GM23338 (cell line): ENCODE measurements around the gene DLG2. TPM values are rescaled to one million over a fixed set of nuclear protein-coding genes. Genes with fewer than 3 reads are reported as not detected.
"Not testable (repeated sequence)": the region's sequence is repeated elsewhere in the genome, so short reads cannot be mapped to it uniquely, and the experiment has no call there.

Experiments
- ATAC-seq: fragments of 200-7000 bp; cut with Tn5 transposase; 3 replicates; pipeline ENCODE4 v1.9.1; 2020
- DNase-seq: peaks from one replicate; pipeline ENCODE4 v3.0.0-alpha.2; 2015; ENCODE audit warnings: low spot score
- H2AFZ ChIP-seq: fragments of 200-600 bp; sonication (generic); 2 replicates; pipeline ENCODE4 v1.8.0; 2016; ENCODE audit warnings: antibody characterized with exemption, mild to moderate bottlenecking, moderate library complexity
- H3F3A ChIP-seq: fragments of 200-600 bp; sonication (generic); replicated peaks from 2 replicates; pipeline ENCODE4 v1.8.0; 2017; ENCODE audit warnings: antibody characterized with exemption, mixed run types, low read depth
- H3K27ac ChIP-seq: fragments of 200-600 bp; sonication (generic); 2 replicates; pipeline ENCODE4 v1.6.1; 2016; ENCODE audit warnings: low read depth
- H3K27me3 ChIP-seq: fragments of 200-600 bp; sonication (generic); 2 replicates; pipeline ENCODE4 v1.8.0; 2016; ENCODE audit warnings: mild to moderate bottlenecking, mixed run types, moderate library complexity; ENCODE audit not compliant: insufficient read depth
- H3K36me3 ChIP-seq: fragments of 200-600 bp; sonication (generic); 2 replicates; pipeline ENCODE4 v1.8.0; 2016; ENCODE audit warnings: mild to moderate bottlenecking; ENCODE audit not compliant: insufficient read depth
- H3K4me1 ChIP-seq: fragments of 200-600 bp; sonication (generic); 2 replicates; pipeline ENCODE4 v1.8.0; 2016; ENCODE audit warnings: mild to moderate bottlenecking, moderate library complexity; ENCODE audit not compliant: insufficient read depth
- H3K4me2 ChIP-seq: fragments of 200-600 bp; sonication (generic); 2 replicates; pipeline ENCODE4 v1.7.1; 2017; ENCODE audit warnings: mixed run types
- H3K4me3 ChIP-seq: fragments of 200-600 bp; sonication (generic); 2 replicates; pipeline ENCODE4 v1.6.1; 2016; ENCODE audit warnings: mixed run types
- H3K79me2 ChIP-seq: fragments of 200-600 bp; sonication (generic); replicated peaks from 2 replicates; pipeline ENCODE4 v1.8.0; 2017; ENCODE audit warnings: mild to moderate bottlenecking; ENCODE audit not compliant: insufficient read depth
- H3K9me2 ChIP-seq: fragments of 200-600 bp; sonication (generic); 2 replicates; pipeline ENCODE4 v1.8.0; 2017; ENCODE audit not compliant: insufficient read depth
- H4K20me1 ChIP-seq: fragments of 200-600 bp; sonication (generic); replicated peaks from 2 replicates; pipeline ENCODE4 v1.8.0; 2017; ENCODE audit warnings: mild to moderate bottlenecking; ENCODE audit not compliant: insufficient read depth
- H3K27ac Mint-ChIP-seq: 2 replicates; pipeline ENCODE4 v1.8.0; 2020; ENCODE audit warnings: inconsistent platforms, mild to moderate bottlenecking, moderate library complexity, mixed read lengths
- H3K27me3 Mint-ChIP-seq: 3 replicates; pipeline ENCODE4 v1.8.0; 2022; ENCODE audit warnings: low read depth, mild to moderate bottlenecking, moderate library complexity, mixed read lengths, inconsistent platforms; ENCODE audit not compliant: insufficient read depth, poor library complexity
- H3K36me3 Mint-ChIP-seq: 3 replicates; pipeline ENCODE4 v1.8.0; 2021; ENCODE audit warnings: low read depth, mild to moderate bottlenecking, inconsistent platforms, moderate library complexity, mixed read lengths
- H3K4me1 Mint-ChIP-seq: 3 replicates; pipeline ENCODE4 v1.8.0; 2020; ENCODE audit warnings: mild to moderate bottlenecking, inconsistent platforms, mixed read lengths
- H3K4me3 Mint-ChIP-seq: 3 replicates; pipeline ENCODE4 v1.8.0; 2021; ENCODE audit warnings: moderate library complexity, mild to moderate bottlenecking, inconsistent platforms, mixed read lengths
- H3K9me3 Mint-ChIP-seq: 3 replicates; pipeline ENCODE4 v1.8.0; 2020; ENCODE audit warnings: moderate library complexity, mild to moderate bottlenecking, inconsistent platforms, mixed read lengths
- CREB1 ChIP-seq: fragments of 250-450 bp; sonication (Bioruptor Pico); IDR thresholded peaks from 2 replicates; pipeline ENCODE4 v1.5.0; 2020; ENCODE audit warnings: low read depth, mild to moderate bottlenecking, moderate library complexity
- CTCF ChIP-seq, 2 experiments: fragments of 200-600 bp in 1 of 2; sonication (generic) in 1 of 2; conservative IDR thresholded peaks; 2 replicates each; pipeline versions ENCODE4 v1.5.1 to v1.6.1; 2016 to 2017; ENCODE audit warnings: antibody characterized with exemption in 2 of 2, low read depth in 2 of 2, mild to moderate bottlenecking in 2 of 2, moderate library complexity in 1 of 2
- EZH2 ChIP-seq: fragments of 200-600 bp; sonication (generic); IDR thresholded peaks from one replicate; pipeline ENCODE4 v1.8.0; 2017; ENCODE audit warnings: antibody characterized with exemption, mild to moderate bottlenecking, low read depth; ENCODE audit not compliant: unreplicated experiment
- EZH2phosphoT487 ChIP-seq: fragments of 200-600 bp; sonication (generic); IDR thresholded peaks from one replicate; pipeline ENCODE4 v1.8.1; 2018; ENCODE audit warnings: antibody characterized with exemption; ENCODE audit not compliant: unreplicated experiment
- JUNB ChIP-seq: IDR thresholded peaks from one replicate; pipeline ENCODE4 v1.6.1; 2016; ENCODE audit warnings: antibody characterized with exemption; ENCODE audit not compliant: unreplicated experiment
- NANOG ChIP-seq: IDR thresholded peaks from 2 replicates; pipeline ENCODE4 v1.6.1; 2016; ENCODE audit warnings: antibody characterized with exemption, borderline replicate concordance
- POLR2AphosphoS5 ChIP-seq: IDR thresholded peaks from 2 replicates; pipeline ENCODE4 v1.6.1; 2016; ENCODE audit warnings: antibody characterized with exemption, low read depth
- STAT1 ChIP-seq: IDR thresholded peaks from one replicate; pipeline ENCODE4 v1.6.1; 2016; ENCODE audit warnings: antibody characterized with exemption; ENCODE audit not compliant: unreplicated experiment
- ZNF114 ChIP-seq: fragments of 250-450 bp; sonication (Bioruptor Pico); IDR thresholded peaks from 2 replicates; pipeline ENCODE4 v1.5.0; 2020; ENCODE audit warnings: mild to moderate bottlenecking, moderate library complexity
- ZNF331 ChIP-seq: fragments of 250-450 bp; sonication (Bioruptor Pico); IDR thresholded peaks from 2 replicates; pipeline ENCODE4 v1.5.0; 2020; ENCODE audit warnings: low read depth, mild to moderate bottlenecking, moderate library complexity
- polyA plus RNA-seq: library from polyadenylated mRNA; unstranded; fragments of >200 nt; fragmentation: Nextera tagmentation; extraction: Ambion mirVana; gene quantifications from 2 replicates; pipeline ENCODE4 v1.2.1, GENCODE V29; 2016
- total RNA-seq: library from RNA; depleted of rRNA; stranded (reverse); fragments of >200 nt; shearing (Covaris generic); gene quantifications from 2 replicates; pipeline ENCODE4 v1.2.3, GENCODE V29; 2014
- TF ChIP-seq, protein P1 (sequence below): IDR thresholded peaks from one replicate; pipeline ENCODE4 v1.6.1; 2018; ENCODE audit warnings: antibody characterized with exemption; ENCODE audit not compliant: unreplicated experiment
- TF ChIP-seq, protein P2 (sequence below): IDR thresholded peaks from 2 replicates; pipeline ENCODE4 v1.6.1; 2016; ENCODE audit warnings: antibody characterized with exemption

DLG2 gene
- total and polyA plus RNA-seq, 2 experiments from 2014 or later, result 19.8 to 21.5 TPM

GRCh38 chr11:84847842-84848241 is 779.3 kb downstream of the DLG2 start (continued):
- no peak for TF ChIP-seq ZNF331
- TF ChIP-seq EZH2, result no peak
- TF ChIP-seq POLR2AphosphoS5, result no peak
- no peak for TF ChIP-seq STAT1

GRCh38 chr11:84840201-84840600 is 786.9 kb downstream of the DLG2 start:
- H3K27me3 ChIP-seq, H3K36me3 Mint-ChIP-seq, H3K4me3 ChIP-seq, H3K79me2 ChIP-seq, H3K36me3 ChIP-seq, H3K4me1 Mint-ChIP-seq, H3K9me3 Mint-ChIP-seq, DNase-seq, ATAC-seq, H2AFZ ChIP-seq, H3K9me2 ChIP-seq, H3F3A ChIP-seq, H3K4me2 ChIP-seq, H3K27ac ChIP-seq, H3K27ac Mint-ChIP-seq, H4K20me1 ChIP-seq, H3K27me3 Mint-ChIP-seq, H3K4me3 Mint-ChIP-seq, H3K4me1 ChIP-seq: not testable (repeated sequence)

DNA sequence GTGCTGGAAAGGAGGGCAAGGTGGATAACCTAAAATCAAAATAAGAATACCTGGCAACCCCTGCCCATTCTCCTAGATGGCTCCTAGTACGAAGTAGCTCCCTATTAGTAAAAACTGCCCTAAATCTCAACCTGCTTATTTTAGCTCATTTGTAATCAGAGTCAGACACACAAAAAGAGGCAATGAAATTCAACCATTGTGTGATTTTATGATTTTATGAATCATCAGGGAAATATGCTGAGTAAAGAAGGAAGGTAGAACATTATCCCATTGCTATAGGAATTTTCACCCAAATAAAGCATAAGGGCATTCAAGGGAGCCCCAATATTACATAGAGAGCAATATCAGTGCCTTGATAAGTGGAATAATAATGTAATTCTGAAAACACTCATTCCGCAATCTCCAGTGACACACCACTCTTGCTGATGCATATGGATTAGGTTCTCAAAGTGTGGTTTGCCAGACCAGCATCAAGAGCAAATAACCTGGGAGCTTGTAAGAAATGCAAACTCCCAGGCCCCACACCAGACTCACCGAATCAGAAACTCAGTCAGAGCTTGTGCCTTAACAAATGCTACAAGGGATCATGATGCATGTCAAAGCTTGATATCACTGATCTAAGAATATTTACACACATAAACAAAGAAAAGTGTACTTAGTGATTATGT is 789.6 kb downstream of the DLG2 start:
- Histone ChIP-seq H3K9me2 (no peaks in the 10 kb centered on the region), H3K36me3 (no peaks in the 10 kb centered on the region), H3F3A (no peaks in the 10 kb centered on the region), H3K4me1 (no peaks in the 10 kb centered on the region), H3K4me2 (no peak overlapping the region), H3K4me3 (no peak overlapping the region), H3K79me2 (no peaks in the 10 kb centered on the region), H3K27ac (no peak overlapping the region), H4K20me1 (no peaks in the 10 kb centered on the region), H3K27me3 (no peaks in the 10 kb centered on the region), H2AFZ (no peak overlapping the region)
- no peaks in the 10 kb centered on the region for H3K9me3 Mint-ChIP-seq
- H3K36me3 Mint-ChIP-seq, result no peaks in the 10 kb centered on the region
- no peak overlapping the region for H3K4me3 Mint-ChIP-seq
- peaks cover 2% of the 10 kb centered on the region; the same call in 1 of the 3 replicates for H3K4me1 Mint-ChIP-seq
- no peaks in the 10 kb centered on the region for H3K27me3 Mint-ChIP-seq
- DNase-seq (no peak), ATAC-seq (no peak)
- H3K27ac Mint-ChIP-seq, result no peak overlapping the region
- TF ChIP-seq STAT1, result no peak
- no peak for TF ChIP-seq EZH2phosphoT487
- no peak for TF ChIP-seq JUNB
- no peak for TF ChIP-seq ZNF331
- no peak for TF ChIP-seq ZNF114 (CRISPR knock-in tag)
- TF ChIP-seq, protein P1, sequence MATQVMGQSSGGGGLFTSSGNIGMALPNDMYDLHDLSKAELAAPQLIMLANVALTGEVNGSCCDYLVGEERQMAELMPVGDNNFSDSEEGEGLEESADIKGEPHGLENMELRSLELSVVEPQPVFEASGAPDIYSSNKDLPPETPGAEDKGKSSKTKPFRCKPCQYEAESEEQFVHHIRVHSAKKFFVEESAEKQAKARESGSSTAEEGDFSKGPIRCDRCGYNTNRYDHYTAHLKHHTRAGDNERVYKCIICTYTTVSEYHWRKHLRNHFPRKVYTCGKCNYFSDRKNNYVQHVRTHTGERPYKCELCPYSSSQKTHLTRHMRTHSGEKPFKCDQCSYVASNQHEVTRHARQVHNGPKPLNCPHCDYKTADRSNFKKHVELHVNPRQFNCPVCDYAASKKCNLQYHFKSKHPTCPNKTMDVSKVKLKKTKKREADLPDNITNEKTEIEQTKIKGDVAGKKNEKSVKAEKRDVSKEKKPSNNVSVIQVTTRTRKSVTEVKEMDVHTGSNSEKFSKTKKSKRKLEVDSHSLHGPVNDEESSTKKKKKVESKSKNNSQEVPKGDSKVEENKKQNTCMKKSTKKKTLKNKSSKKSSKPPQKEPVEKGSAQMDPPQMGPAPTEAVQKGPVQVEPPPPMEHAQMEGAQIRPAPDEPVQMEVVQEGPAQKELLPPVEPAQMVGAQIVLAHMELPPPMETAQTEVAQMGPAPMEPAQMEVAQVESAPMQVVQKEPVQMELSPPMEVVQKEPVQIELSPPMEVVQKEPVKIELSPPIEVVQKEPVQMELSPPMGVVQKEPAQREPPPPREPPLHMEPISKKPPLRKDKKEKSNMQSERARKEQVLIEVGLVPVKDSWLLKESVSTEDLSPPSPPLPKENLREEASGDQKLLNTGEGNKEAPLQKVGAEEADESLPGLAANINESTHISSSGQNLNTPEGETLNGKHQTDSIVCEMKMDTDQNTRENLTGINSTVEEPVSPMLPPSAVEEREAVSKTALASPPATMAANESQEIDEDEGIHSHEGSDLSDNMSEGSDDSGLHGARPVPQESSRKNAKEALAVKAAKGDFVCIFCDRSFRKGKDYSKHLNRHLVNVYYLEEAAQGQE, result no peak
- no peak for TF ChIP-seq POLR2AphosphoS5
- TF ChIP-seq CREB1, result no peak
- TF ChIP-seq CTCF (conservative IDR thresholded peaks at IDR 0.05; ENCODE audit: low read depth in 2 of 2), result no peak
- TF ChIP-seq, protein P2, sequence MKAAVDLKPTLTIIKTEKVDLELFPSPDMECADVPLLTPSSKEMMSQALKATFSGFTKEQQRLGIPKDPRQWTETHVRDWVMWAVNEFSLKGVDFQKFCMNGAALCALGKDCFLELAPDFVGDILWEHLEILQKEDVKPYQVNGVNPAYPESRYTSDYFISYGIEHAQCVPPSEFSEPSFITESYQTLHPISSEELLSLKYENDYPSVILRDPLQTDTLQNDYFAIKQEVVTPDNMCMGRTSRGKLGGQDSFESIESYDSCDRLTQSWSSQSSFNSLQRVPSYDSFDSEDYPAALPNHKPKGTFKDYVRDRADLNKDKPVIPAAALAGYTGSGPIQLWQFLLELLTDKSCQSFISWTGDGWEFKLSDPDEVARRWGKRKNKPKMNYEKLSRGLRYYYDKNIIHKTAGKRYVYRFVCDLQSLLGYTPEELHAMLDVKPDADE, result no peak
- no peak for TF ChIP-seq EZH2
- no peak for TF ChIP-seq NANOG
